GM23338 (cell line): ENCODE results near the gene FGA. TPM values are rescaled to one million over a fixed set of nuclear protein-coding genes. Genes with fewer than 3 reads are reported as not detected.

Experiments
- ATAC-seq: fragments of 200-7000 bp; cut with Tn5 transposase; 3 replicates; pipeline ENCODE4 v1.9.1; 2020
- DNase-seq: peaks from one replicate; pipeline ENCODE4 v3.0.0-alpha.2; 2015; ENCODE audit warnings: low spot score
- H2AFZ ChIP-seq: fragments of 200-600 bp; sonication (generic); 2 replicates; pipeline ENCODE4 v1.8.0; 2016; ENCODE audit warnings: antibody characterized with exemption, mild to moderate bottlenecking, moderate library complexity
- H3F3A ChIP-seq: fragments of 200-600 bp; sonication (generic); replicated peaks from 2 replicates; pipeline ENCODE4 v1.8.0; 2017; ENCODE audit warnings: antibody characterized with exemption, mixed run types, low read depth
- H3K27ac ChIP-seq: fragments of 200-600 bp; sonication (generic); 2 replicates; pipeline ENCODE4 v1.6.1; 2016; ENCODE audit warnings: low read depth
- H3K27me3 ChIP-seq: fragments of 200-600 bp; sonication (generic); 2 replicates; pipeline ENCODE4 v1.8.0; 2016; ENCODE audit warnings: mild to moderate bottlenecking, mixed run types, moderate library complexity; ENCODE audit not compliant: insufficient read depth
- H3K36me3 ChIP-seq: fragments of 200-600 bp; sonication (generic); 2 replicates; pipeline ENCODE4 v1.8.0; 2016; ENCODE audit warnings: mild to moderate bottlenecking; ENCODE audit not compliant: insufficient read depth
- H3K4me1 ChIP-seq: fragments of 200-600 bp; sonication (generic); 2 replicates; pipeline ENCODE4 v1.8.0; 2016; ENCODE audit warnings: mild to moderate bottlenecking, moderate library complexity; ENCODE audit not compliant: insufficient read depth
- H3K4me2 ChIP-seq: fragments of 200-600 bp; sonication (generic); 2 replicates; pipeline ENCODE4 v1.7.1; 2017; ENCODE audit warnings: mixed run types
- H3K4me3 ChIP-seq: fragments of 200-600 bp; sonication (generic); 2 replicates; pipeline ENCODE4 v1.6.1; 2016; ENCODE audit warnings: mixed run types
- H3K79me2 ChIP-seq: fragments of 200-600 bp; sonication (generic); replicated peaks from 2 replicates; pipeline ENCODE4 v1.8.0; 2017; ENCODE audit warnings: mild to moderate bottlenecking; ENCODE audit not compliant: insufficient read depth
- H3K9me2 ChIP-seq: fragments of 200-600 bp; sonication (generic); 2 replicates; pipeline ENCODE4 v1.8.0; 2017; ENCODE audit not compliant: insufficient read depth
- H4K20me1 ChIP-seq: fragments of 200-600 bp; sonication (generic); replicated peaks from 2 replicates; pipeline ENCODE4 v1.8.0; 2017; ENCODE audit warnings: mild to moderate bottlenecking; ENCODE audit not compliant: insufficient read depth
- H3K27ac Mint-ChIP-seq: 2 replicates; pipeline ENCODE4 v1.8.0; 2020; ENCODE audit warnings: inconsistent platforms, mild to moderate bottlenecking, moderate library complexity, mixed read lengths
- H3K27me3 Mint-ChIP-seq: 3 replicates; pipeline ENCODE4 v1.8.0; 2022; ENCODE audit warnings: low read depth, mild to moderate bottlenecking, moderate library complexity, mixed read lengths, inconsistent platforms; ENCODE audit not compliant: insufficient read depth, poor library complexity
- H3K36me3 Mint-ChIP-seq: 3 replicates; pipeline ENCODE4 v1.8.0; 2021; ENCODE audit warnings: low read depth, mild to moderate bottlenecking, inconsistent platforms, moderate library complexity, mixed read lengths
- H3K4me1 Mint-ChIP-seq: 3 replicates; pipeline ENCODE4 v1.8.0; 2020; ENCODE audit warnings: mild to moderate bottlenecking, inconsistent platforms, mixed read lengths
- H3K4me3 Mint-ChIP-seq: 3 replicates; pipeline ENCODE4 v1.8.0; 2021; ENCODE audit warnings: moderate library complexity, mild to moderate bottlenecking, inconsistent platforms, mixed read lengths
- H3K9me3 Mint-ChIP-seq: 3 replicates; pipeline ENCODE4 v1.8.0; 2020; ENCODE audit warnings: moderate library complexity, mild to moderate bottlenecking, inconsistent platforms, mixed read lengths
- CREB1 ChIP-seq: fragments of 250-450 bp; sonication (Bioruptor Pico); IDR thresholded peaks from 2 replicates; pipeline ENCODE4 v1.5.0; 2020; ENCODE audit warnings: low read depth, mild to moderate bottlenecking, moderate library complexity
- CTCF ChIP-seq, 2 experiments: fragments of 200-600 bp in 1 of 2; sonication (generic) in 1 of 2; conservative IDR thresholded peaks; 2 replicates each; pipeline versions ENCODE4 v1.5.1 to v1.6.1; 2016 to 2017; ENCODE audit warnings: antibody characterized with exemption in 2 of 2, low read depth in 2 of 2, mild to moderate bottlenecking in 2 of 2, moderate library complexity in 1 of 2
- ETS1 ChIP-seq: IDR thresholded peaks from 2 replicates; pipeline ENCODE4 v1.6.1; 2016; ENCODE audit warnings: antibody characterized with exemption
- EZH2 ChIP-seq: fragments of 200-600 bp; sonication (generic); IDR thresholded peaks from one replicate; pipeline ENCODE4 v1.8.0; 2017; ENCODE audit warnings: antibody characterized with exemption, mild to moderate bottlenecking, low read depth; ENCODE audit not compliant: unreplicated experiment
- EZH2phosphoT487 ChIP-seq: fragments of 200-600 bp; sonication (generic); IDR thresholded peaks from one replicate; pipeline ENCODE4 v1.8.1; 2018; ENCODE audit warnings: antibody characterized with exemption; ENCODE audit not compliant: unreplicated experiment
- JUNB ChIP-seq: IDR thresholded peaks from one replicate; pipeline ENCODE4 v1.6.1; 2016; ENCODE audit warnings: antibody characterized with exemption; ENCODE audit not compliant: unreplicated experiment
- NANOG ChIP-seq: IDR thresholded peaks from 2 replicates; pipeline ENCODE4 v1.6.1; 2016; ENCODE audit warnings: antibody characterized with exemption, borderline replicate concordance
- POLR2AphosphoS5 ChIP-seq: IDR thresholded peaks from 2 replicates; pipeline ENCODE4 v1.6.1; 2016; ENCODE audit warnings: antibody characterized with exemption, low read depth
- REST ChIP-seq: IDR thresholded peaks from one replicate; pipeline ENCODE4 v1.6.1; 2018; ENCODE audit warnings: antibody characterized with exemption; ENCODE audit not compliant: unreplicated experiment
- STAT1 ChIP-seq: IDR thresholded peaks from one replicate; pipeline ENCODE4 v1.6.1; 2016; ENCODE audit warnings: antibody characterized with exemption; ENCODE audit not compliant: unreplicated experiment
- ZNF114 ChIP-seq: fragments of 250-450 bp; sonication (Bioruptor Pico); IDR thresholded peaks from 2 replicates; pipeline ENCODE4 v1.5.0; 2020; ENCODE audit warnings: mild to moderate bottlenecking, moderate library complexity
- ZNF331 ChIP-seq: fragments of 250-450 bp; sonication (Bioruptor Pico); IDR thresholded peaks from 2 replicates; pipeline ENCODE4 v1.5.0; 2020; ENCODE audit warnings: low read depth, mild to moderate bottlenecking, moderate library complexity
- ZNF462 ChIP-seq: fragments of 250-450 bp; sonication (Bioruptor Pico); IDR thresholded peaks from 2 replicates; pipeline ENCODE4 v1.5.0; 2020; ENCODE audit warnings: mild to moderate bottlenecking, moderate library complexity
- polyA plus RNA-seq: library from polyadenylated mRNA; unstranded; fragments of >200 nt; fragmentation: Nextera tagmentation; extraction: Ambion mirVana; gene quantifications from 2 replicates; pipeline ENCODE4 v1.2.1, GENCODE V29; 2016
- total RNA-seq: library from RNA; depleted of rRNA; stranded (reverse); fragments of >200 nt; shearing (Covaris generic); gene quantifications from 2 replicates; pipeline ENCODE4 v1.2.3, GENCODE V29; 2014

FGA gene
- total and polyA plus RNA-seq, 2 experiments from 2014 or later, result not detected

- ATAC-seq (no peak), DNase-seq (no peak)
- Histone ChIP-seq H2AFZ (no peak overlapping the region), H3K4me1 (no peaks in the 10 kb centered on the region), H4K20me1 (no peaks in the 10 kb centered on the region), H3K4me3 (no peak overlapping the region), H3K36me3 (no peaks in the 10 kb centered on the region), H3K27me3 (no peaks in the 10 kb centered on the region), H3K9me2 (no peaks in the 10 kb centered on the region; the same call in 1 of the 2 replicates), H3K27ac (no peak overlapping the region), H3K4me2 (no peak overlapping the region), H3K79me2 (no peaks in the 10 kb centered on the region), H3F3A (no peaks in the 10 kb centered on the region)
- Mint-ChIP-seq H3K9me3 (no peaks in the 10 kb centered on the region), H3K27ac (no peak overlapping the region), H3K36me3 (no peaks in the 10 kb centered on the region), H3K27me3 (peaks cover 3% of the 10 kb centered on the region), H3K4me1 (peaks cover 8% of the 10 kb centered on the region), H3K4me3 (no peak overlapping the region)
- TF ChIP-seq CREB1 (no peak), EZH2 (no peak), STAT1 (no peak), ETS1 (no peak), EZH2phosphoT487 (no peak), ZNF114 (no peak), POLR2AphosphoS5 (no peak), JUNB (no peak), ZNF462 (CRISPR knock-in tag) (no peak), REST (no peak), ZNF331 (CRISPR knock-in tag) (no peak), NANOG (no peak), CTCF (conservative IDR thresholded peaks at IDR 0.05; ENCODE audit: low read depth in 2 of 2) (no peak)
Observed at GRCh38 chr4:154586296-154587033, 4.1 kb downstream of the FGA start.
